Kidney (tissue), 14 donors: ENCODE results near the gene LRBA. TPM values are rescaled to one million over a fixed set of nuclear protein-coding genes. Genes with fewer than 3 reads are reported as not detected.

Experiments
- DNase-seq, 5 donors: peaks; one replicate each; pipeline ENCODE4 v3.0.0-alpha.2; 2013 to 2020
- FAIRE-seq: peaks from 2 replicates; lab custom pipeline; 2012; peaks lifted over from hg19 to GRCh38; lab: Jason Lieb, UNC
- H3K27ac ChIP-seq, 2 donors: one replicate each; pipeline ENCODE4 v1.7.0; 2013; ENCODE audit warnings: low read depth in 2 of 2, low read length in 2 of 2, inconsistent platforms in 1 of 2
- H3K27me3 ChIP-seq: one replicate; pipeline ENCODE4 v1.7.1; 2013; ENCODE audit warnings: low read length, inconsistent platforms; ENCODE audit not compliant: control insufficient read depth, insufficient read depth
- H3K36me3 ChIP-seq, 3 donors: one replicate each; pipeline versions ENCODE4 v1.7.0 to v1.7.1; 2013; ENCODE audit warnings: low read length in 3 of 3, control low read depth in 1 of 3, inconsistent platforms in 1 of 3; ENCODE audit not compliant: insufficient read depth in 3 of 3, control insufficient read depth in 2 of 3
- H3K4me1 ChIP-seq, 3 donors: one replicate each; pipeline versions ENCODE4 v1.7.0 to v1.7.1; 2013; ENCODE audit warnings: low read length in 3 of 3, inconsistent platforms in 1 of 3, low read depth in 1 of 3; ENCODE audit not compliant: control insufficient read depth in 2 of 3, insufficient read depth in 2 of 3
- H3K4me3 ChIP-seq, 3 donors: one replicate each; pipeline versions ENCODE4 v1.7.0 to v1.8.1; 2013; ENCODE audit warnings: low read length in 3 of 3, control low read depth in 1 of 3, inconsistent platforms in 1 of 3
- H3K9ac ChIP-seq, 3 donors: one replicate each; pipeline versions ENCODE4 v1.7.0 to v1.7.1; 2013; ENCODE audit warnings: low read length in 3 of 3, control low read depth in 1 of 3, inconsistent platforms in 1 of 3
- H3K9me3 ChIP-seq, 3 donors: one replicate each; pipeline versions ENCODE4 v1.7.0 to v1.7.1; 2013; ENCODE audit warnings: low read length in 3 of 3, control low read depth in 1 of 3, inconsistent platforms in 1 of 3; ENCODE audit not compliant: control insufficient read depth in 2 of 3, insufficient read depth in 1 of 3
- CTCF ChIP-seq: IDR thresholded peaks from 3 replicates; pipeline ENCODE4 v1.5.1; 2012; ENCODE audit warnings: mild to moderate bottlenecking, moderate library complexity, borderline replicate concordance; ENCODE audit not compliant: insufficient read depth; ENCODE audit errors: extremely low read depth
- intact Hi-C: fragments of 100-400 bp; cut with DNase I; formaldehyde crosslinking; loops from one replicate; pipeline ENCODE4 v1.11.1; 2022
- polyA plus RNA-seq: library from polyadenylated mRNA; stranded (reverse); fragments of 350-450 nt; fragmentation: Illumina TruSeq; extraction: RNeasy Lipid Tissue Mini Kit (QIAGEN cat#74804); gene quantifications from one replicate; pipeline ENCODE4 v1.2.3, GENCODE V29; 2014; ENCODE audit warnings: low read depth, low replicate concordance; ENCODE audit not compliant: insufficient read depth
- total RNA-seq: library from RNA; stranded (reverse); fragmentation: NEBNext Ultra II Directional; extraction: Animal tissue kit (Norgen Biotek cat#: 25700); gene quantifications from one replicate; pipeline ENCODE4 v1.2.1, GENCODE V29; 2021
- donor health status: control.
- donor health status: control.
- donor health status: control.
- donor health status: control.
- donor health status: control.
- donor health status: DM: yes; HTN: yes; CAD: no.
- donor health status: Normal renal cell carcinoma (clear cell type).

LRBA gene
- total and polyA plus RNA-seq, 2 donors from 2014 or later: 20.3 to 76.7 TPM

- Histone ChIP-seq H3K27me3 (no peaks in the 10 kb centered on the region), H3K27ac (no peak overlapping the region), H3K36me3 (no peaks in the 10 kb centered on the region), H3K9ac (no peak overlapping the region), H3K9me3 (no peaks in the 10 kb centered on the region), H3K4me3 (no peak overlapping the region), H3K4me1 (peaks cover 0 to 2% (median 0%) of the 10 kb centered on the region in 3 donors)
- FAIRE-seq (no peak), DNase-seq (no peak)
- TF ChIP-seq CTCF: no peak
- intact Hi-C loops: no loop called here
These were observed 70.4 kb downstream of the LRBA start for GRCh38 chr4:150944660-150945059.

GRCh38 chr4:150943818-150944217 lies 71.3 kb downstream of the LRBA start:
- no peak for TF ChIP-seq CTCF
- Histone ChIP-seq H3K9ac (no peak overlapping the region), H3K36me3 (no peaks in the 10 kb centered on the region), H3K4me1 (peaks cover 0 to 2% (median 0%) of the 10 kb centered on the region in 3 donors), H3K27me3 (no peaks in the 10 kb centered on the region), H3K9me3 (no peaks in the 10 kb centered on the region), H3K4me3 (no peak overlapping the region), H3K27ac (no peak overlapping the region)
- intact Hi-C loops: no loop called here
- no peak for FAIRE-seq
- no peak for DNase-seq

- Histone ChIP-seq H3K27me3 (no peaks in the 10 kb centered on the region), H3K9ac (no peak overlapping the region), H3K4me3 (no peak overlapping the region), H3K36me3 (no peaks in the 10 kb centered on the region), H3K27ac (no peak overlapping the region), H3K4me1 (peaks cover 0 to 2% (median 0%) of the 10 kb centered on the region in 3 donors), H3K9me3 (no peaks in the 10 kb centered on the region)
- no peak for FAIRE-seq
- DNase-seq: no peak
- intact Hi-C loops: no loop called here
- no peak for TF ChIP-seq CTCF
These were observed 72.0 kb downstream of the LRBA start for GRCh38 chr4:150943126-150943525.

GRCh38 chr4:150942539-150942938 lies 72.5 kb downstream of the LRBA start:
- DNase-seq: no peak
- intact Hi-C loops: no loop called here
- no peak for FAIRE-seq
- H3K27ac ChIP-seq: no peak overlapping the region
- H3K36me3 ChIP-seq: no peaks in the 10 kb centered on the region
- H3K9ac ChIP-seq: no peak overlapping the region
- no peak overlapping the region for H3K4me3 ChIP-seq
- H3K27me3 ChIP-seq: no peaks in the 10 kb centered on the region
- H3K9me3 ChIP-seq: no peaks in the 10 kb centered on the region
- H3K4me1 ChIP-seq: peaks cover 0 to 2% (median 0%) of the 10 kb centered on the region in 3 donors
- no peak for TF ChIP-seq CTCF
